HCT116 (cell line): Measurements from ENCODE around the gene ACACB.

Experiments used
- CEBPB ChIP-seq: IDR thresholded peaks from 2 replicates; pipeline ENCODE4 v1.6.1; 2012; ENCODE audit warnings: low read depth
- EGR1 ChIP-seq: IDR thresholded peaks from 2 replicates; pipeline ENCODE4 v1.6.1; 2012; ENCODE audit warnings: low read depth
- EZH2 ChIP-seq: fragments of 200-600 bp; sonication (generic); IDR thresholded peaks from 2 replicates; pipeline ENCODE4 v1.6.1; 2017; ENCODE audit warnings: antibody characterized with exemption, mixed run types
- POLR2A ChIP-seq: IDR thresholded peaks from 2 replicates; pipeline ENCODE4 v1.7.0; 2011; ENCODE audit warnings: borderline replicate concordance; ENCODE audit not compliant: insufficient read depth, insufficient read length; ENCODE audit errors: extremely low read depth
- POLR2AphosphoS5 ChIP-seq: IDR thresholded peaks from 2 replicates; pipeline ENCODE4 v1.6.1; 2011; ENCODE audit warnings: mild to moderate bottlenecking, low read depth, low read length, moderate library complexity
- RAD21 ChIP-seq: IDR thresholded peaks from 2 replicates; pipeline ENCODE4 v1.6.1; 2012; ENCODE audit warnings: low read depth, mild to moderate bottlenecking
- SP1 ChIP-seq: IDR thresholded peaks from 2 replicates; pipeline ENCODE4 v1.6.1; 2012; ENCODE audit warnings: low read depth
- SRF ChIP-seq: IDR thresholded peaks from 2 replicates; pipeline ENCODE4 v1.6.1; 2012; ENCODE audit warnings: low read depth
- TCF7L2 ChIP-seq: IDR thresholded peaks from 2 replicates; pipeline ENCODE4 v1.7.0; 2011; ENCODE audit warnings: borderline replicate concordance, inconsistent platforms; ENCODE audit not compliant: insufficient read depth, insufficient read length; ENCODE audit errors: extremely low read depth
- ZNF274 ChIP-seq: fragments of 200-500 bp; sonication (Bioruptor generic); IDR thresholded peaks from 2 replicates; pipeline ENCODE4 v1.6.1; 2014; ENCODE audit warnings: mild to moderate bottlenecking, low read depth, low read length, inconsistent platforms
- TF ChIP-seq, protein P1 (sequence below): IDR thresholded peaks from 2 replicates; pipeline ENCODE4 v1.6.1; 2011; ENCODE audit warnings: mild to moderate bottlenecking, low read length, moderate library complexity; ENCODE audit not compliant: insufficient replicate concordance; ENCODE audit errors: extremely low read depth
- TF ChIP-seq, protein P2 (sequence below), 3 experiments: fragments of 200-600 bp in 1 of 3; sonication (generic) in 1 of 3; IDR thresholded peaks in 2 of 3; conservative IDR thresholded peaks in 1 of 3; 2 replicates each; pipeline ENCODE4 v1.5.1; 2012 to 2017; ENCODE audit warnings: low read depth in 2 of 3, low read length in 2 of 3, antibody characterized with exemption in 1 of 3, borderline replicate concordance in 1 of 3, control low read depth in 1 of 3, mild to moderate bottlenecking in 1 of 3, mixed read lengths in 1 of 3, mixed run types in 1 of 3, moderate library complexity in 1 of 3; ENCODE audit not compliant: insufficient read depth in 1 of 3
- TF ChIP-seq, protein P3 (sequence below): IDR thresholded peaks from 2 replicates; pipeline ENCODE4 v1.6.1; 2012

DNA sequence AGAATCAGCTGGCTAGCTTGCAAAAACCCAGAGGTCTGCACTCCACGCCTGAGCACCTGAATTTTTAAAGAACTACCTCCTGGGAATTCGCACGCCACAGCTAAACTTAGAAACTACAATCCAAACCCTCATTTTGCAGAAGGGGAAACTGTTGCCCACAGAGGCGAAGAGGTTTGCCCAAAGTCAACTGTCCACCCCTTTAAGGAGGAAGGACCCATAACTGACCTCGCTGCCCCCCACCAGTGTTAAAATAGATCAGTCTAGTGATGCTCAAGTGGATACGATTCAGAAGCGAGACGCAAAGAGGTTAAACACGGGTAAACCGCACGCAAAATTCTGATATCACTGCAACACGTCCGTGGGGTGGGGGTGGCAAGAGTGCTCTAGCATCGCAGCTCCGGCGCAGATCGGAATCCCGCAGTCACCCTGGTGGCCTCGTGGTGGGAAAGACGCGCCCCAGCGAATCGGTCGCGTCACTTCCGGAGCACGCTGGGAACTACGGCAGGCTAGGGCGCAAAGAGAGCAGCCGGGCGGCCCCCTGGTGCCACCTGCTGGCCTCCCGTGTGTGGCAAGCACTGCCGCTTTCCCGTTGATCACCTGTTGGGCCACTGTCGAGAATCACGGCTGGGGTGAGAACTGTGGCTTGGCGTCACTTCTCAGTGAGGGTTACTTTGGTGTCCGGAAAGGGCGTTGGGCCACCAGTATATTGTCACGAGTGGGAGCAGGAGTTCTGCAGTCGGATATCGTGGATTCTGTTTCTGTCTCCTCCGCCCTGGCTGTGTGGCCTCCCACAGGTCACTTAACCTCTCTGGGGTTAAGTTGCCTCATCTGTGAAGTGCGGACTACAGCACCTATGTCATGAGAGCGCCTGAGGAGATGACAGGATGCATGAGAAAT lies 23.1 kb upstream of the ACACB start, which contains the start of gene ALKBH2:
- peak; percentile 48; the same call in 1 of the 2 replicates for TF ChIP-seq SP1
- TF ChIP-seq, protein P1, sequence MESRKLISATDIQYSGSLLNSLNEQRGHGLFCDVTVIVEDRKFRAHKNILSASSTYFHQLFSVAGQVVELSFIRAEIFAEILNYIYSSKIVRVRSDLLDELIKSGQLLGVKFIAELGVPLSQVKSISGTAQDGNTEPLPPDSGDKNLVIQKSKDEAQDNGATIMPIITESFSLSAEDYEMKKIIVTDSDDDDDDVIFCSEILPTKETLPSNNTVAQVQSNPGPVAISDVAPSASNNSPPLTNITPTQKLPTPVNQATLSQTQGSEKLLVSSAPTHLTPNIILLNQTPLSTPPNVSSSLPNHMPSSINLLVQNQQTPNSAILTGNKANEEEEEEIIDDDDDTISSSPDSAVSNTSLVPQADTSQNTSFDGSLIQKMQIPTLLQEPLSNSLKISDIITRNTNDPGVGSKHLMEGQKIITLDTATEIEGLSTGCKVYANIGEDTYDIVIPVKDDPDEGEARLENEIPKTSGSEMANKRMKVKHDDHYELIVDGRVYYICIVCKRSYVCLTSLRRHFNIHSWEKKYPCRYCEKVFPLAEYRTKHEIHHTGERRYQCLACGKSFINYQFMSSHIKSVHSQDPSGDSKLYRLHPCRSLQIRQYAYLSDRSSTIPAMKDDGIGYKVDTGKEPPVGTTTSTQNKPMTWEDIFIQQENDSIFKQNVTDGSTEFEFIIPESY: peak; percentile 85
- TF ChIP-seq, protein P2, sequence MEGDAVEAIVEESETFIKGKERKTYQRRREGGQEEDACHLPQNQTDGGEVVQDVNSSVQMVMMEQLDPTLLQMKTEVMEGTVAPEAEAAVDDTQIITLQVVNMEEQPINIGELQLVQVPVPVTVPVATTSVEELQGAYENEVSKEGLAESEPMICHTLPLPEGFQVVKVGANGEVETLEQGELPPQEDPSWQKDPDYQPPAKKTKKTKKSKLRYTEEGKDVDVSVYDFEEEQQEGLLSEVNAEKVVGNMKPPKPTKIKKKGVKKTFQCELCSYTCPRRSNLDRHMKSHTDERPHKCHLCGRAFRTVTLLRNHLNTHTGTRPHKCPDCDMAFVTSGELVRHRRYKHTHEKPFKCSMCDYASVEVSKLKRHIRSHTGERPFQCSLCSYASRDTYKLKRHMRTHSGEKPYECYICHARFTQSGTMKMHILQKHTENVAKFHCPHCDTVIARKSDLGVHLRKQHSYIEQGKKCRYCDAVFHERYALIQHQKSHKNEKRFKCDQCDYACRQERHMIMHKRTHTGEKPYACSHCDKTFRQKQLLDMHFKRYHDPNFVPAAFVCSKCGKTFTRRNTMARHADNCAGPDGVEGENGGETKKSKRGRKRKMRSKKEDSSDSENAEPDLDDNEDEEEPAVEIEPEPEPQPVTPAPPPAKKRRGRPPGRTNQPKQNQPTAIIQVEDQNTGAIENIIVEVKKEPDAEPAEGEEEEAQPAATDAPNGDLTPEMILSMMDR (IDR thresholded peaks at IDR 0.05 in 2 of 3, conservative IDR thresholded peaks at IDR 0.05 in 1 of 3; ENCODE audit: borderline replicate concordance in 1 of 3, insufficient read depth in 1 of 3, low read depth in 2 of 3, low read length in 2 of 3): peak; percentile 86 to 96 (median 89)
- TF ChIP-seq SRF: no peak
- TF ChIP-seq POLR2A: peak; percentile 97
- TF ChIP-seq POLR2AphosphoS5: peak; percentile 96
- TF ChIP-seq EGR1: no peak
- TF ChIP-seq, protein P3, sequence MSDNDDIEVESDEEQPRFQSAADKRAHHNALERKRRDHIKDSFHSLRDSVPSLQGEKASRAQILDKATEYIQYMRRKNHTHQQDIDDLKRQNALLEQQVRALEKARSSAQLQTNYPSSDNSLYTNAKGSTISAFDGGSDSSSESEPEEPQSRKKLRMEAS: peak; percentile 100
- no peak for TF ChIP-seq CEBPB
- peak; percentile 35 for TF ChIP-seq TCF7L2
- TF ChIP-seq RAD21: peak; percentile 99
- no peak for TF ChIP-seq ZNF274
- no peak for TF ChIP-seq EZH2
